ENCODE data around the gene TEX28.
"Not testable (repeated sequence)": the region's sequence is repeated elsewhere in the genome, so short reads cannot be mapped to it uniquely, and the experiment has no call there.

Gene TEX28

GRCh38 chrX:154310616-154311536, 16.0 kb upstream of the TEX28 start:
- no peak for DNase-seq (ENCODE audit: low read depth in 2 of 2, low spot score in 1 of 2)

DNA sequence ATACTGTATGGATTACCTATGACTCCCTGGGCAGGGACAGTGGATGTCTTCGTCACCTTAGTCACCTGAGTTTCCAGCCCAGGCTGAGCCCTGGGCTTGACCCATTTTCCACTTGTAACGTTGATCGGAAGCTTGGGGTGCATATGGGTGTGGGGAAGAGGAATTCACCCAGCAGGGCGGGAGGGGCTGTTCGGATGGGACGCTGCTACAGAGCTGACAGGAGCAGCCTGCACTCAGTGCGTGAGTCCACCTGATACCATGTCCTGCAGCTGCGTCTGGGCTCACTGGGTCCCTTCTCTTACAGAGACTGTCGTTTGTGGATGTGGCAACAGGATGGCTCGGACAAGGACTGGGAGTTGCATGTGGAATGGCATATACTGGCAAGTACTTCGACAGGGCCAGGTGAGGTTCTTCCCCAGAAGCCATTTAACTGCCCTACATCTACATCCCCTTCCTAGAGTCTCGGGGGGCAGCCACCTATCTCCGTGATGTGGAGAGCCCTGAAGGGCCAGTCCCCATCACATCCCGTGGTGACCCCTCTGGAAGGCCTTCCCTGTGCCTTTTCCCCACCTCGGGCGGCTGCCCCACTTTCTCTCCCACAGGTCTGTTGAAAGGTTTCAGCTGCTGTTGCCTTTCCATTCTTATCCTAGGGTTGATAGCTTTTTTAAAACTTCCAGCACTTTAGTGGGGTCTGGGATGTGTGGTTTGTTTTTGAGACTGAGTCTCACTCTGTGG, 14.3 kb upstream of the TEX28 start:
- DNase-seq (ENCODE audit: low read depth in 2 of 2, low spot score in 1 of 2) = no peak

DNA sequence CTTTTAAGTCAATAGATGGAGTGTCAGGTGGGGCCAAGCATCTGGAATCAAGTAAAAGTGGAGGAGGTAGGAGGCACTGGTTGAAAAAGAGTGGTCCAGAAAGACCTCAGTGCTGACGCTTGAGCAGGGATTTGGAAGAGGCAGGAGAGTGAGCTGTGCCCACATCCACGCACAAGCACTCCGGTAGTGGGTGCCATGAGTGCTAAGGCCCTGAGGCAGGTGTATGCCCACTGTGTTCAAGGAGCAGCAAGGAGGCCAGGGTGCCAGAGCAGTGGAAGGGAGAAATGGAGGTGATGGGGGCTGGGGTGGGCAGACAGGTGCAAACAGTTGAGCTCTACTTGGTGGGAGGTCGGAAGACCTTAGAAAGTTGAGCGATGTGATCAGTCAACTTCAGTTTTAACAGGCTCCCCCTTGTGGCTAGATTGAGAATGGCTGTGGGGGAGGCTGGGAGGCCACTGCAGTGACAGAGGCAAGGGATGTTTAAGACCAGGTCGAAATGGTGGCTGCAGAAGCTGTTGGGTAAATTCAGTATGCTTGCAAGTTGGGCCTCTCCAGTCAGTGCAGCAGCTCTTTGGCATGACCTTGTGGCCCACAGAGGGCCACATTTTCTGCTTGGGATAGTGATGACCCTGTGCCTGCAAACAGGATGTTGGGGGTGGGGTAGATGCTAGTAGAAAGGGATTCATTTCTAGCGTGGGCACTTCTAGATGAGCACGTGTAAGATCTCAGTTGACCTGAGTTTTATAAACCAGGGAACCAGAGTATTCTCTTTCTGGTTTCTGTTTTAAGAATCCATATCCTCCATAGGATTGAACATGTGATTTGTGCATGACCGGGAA, 13.4 kb upstream of the TEX28 start:
- DNase-seq (ENCODE audit: low read depth in 2 of 2, low spot score in 1 of 2) = peak; percentile 58 to 67

GRCh38 chrX:154307202-154307601, 12.3 kb upstream of the TEX28 start:
- DNase-seq (ENCODE audit: low read depth in 2 of 2, low spot score in 1 of 2) = no peak

GRCh38 chrX:154305541-154306205, 10.7 kb upstream of the TEX28 start:
- DNase-seq (ENCODE audit: low read depth in 2 of 2, low spot score in 1 of 2) = no peak

DNA sequence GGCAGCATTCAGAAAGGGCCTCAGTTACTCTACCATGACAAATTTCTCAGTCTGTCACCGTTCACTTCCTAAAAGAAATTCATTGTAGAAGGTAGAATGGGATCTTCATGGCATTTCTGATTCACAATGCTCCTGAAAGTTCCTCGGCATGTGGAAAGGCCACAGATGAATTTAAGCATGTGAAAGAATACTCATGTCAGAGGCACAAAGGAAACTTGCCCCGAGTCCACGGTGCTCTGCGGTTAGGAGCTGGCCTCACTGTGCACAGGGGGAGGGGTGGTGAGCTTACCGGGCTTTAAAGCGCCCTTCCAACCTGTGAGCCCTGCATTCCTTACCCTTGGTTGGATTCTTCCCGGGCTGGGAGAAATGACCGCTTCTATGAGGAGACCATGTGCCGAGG, 9.9 kb upstream of the TEX28 start:
- DNase-seq (ENCODE audit: low read depth in 2 of 2, low spot score in 1 of 2) = no peak

GRCh38 chrX:154303476-154303875, 8.6 kb upstream of the TEX28 start:
- no peak for DNase-seq (ENCODE audit: low read depth in 2 of 2, low spot score in 1 of 2)

- not testable (repeated sequence) for DNase-seq (ENCODE audit: low read depth in 2 of 2, low spot score in 1 of 2)
These were observed 8.1 kb upstream of the TEX28 start for GRCh38 chrX:154302998-154303397.

DNA sequence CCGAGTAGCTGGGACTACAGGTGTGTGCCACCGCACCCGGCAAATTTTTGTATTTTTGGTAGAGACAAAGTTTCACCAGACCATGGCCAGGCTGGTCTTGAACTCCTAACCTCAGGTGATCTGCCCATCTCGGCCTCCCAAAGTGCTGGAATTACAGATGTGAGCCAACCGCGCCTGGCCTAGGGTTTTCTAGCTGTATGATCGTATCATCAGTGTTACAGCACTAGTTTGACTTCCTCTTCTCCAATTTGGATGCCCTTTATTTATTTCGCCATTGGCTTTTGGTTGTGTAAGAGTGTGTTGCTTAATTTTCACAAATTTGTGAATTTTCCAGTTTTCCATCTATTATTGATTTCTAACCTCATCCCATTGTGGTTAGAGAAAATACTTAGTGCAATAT, 5.9 kb upstream of the TEX28 start:
- DNase-seq (ENCODE audit: low read depth in 2 of 2, low spot score in 1 of 2) = no peak

GRCh38 chrX:154298312-154298711, 3.4 kb upstream of the TEX28 start:
- DNase-seq (ENCODE audit: low read depth in 2 of 2, low spot score in 1 of 2) = no peak

DNA sequence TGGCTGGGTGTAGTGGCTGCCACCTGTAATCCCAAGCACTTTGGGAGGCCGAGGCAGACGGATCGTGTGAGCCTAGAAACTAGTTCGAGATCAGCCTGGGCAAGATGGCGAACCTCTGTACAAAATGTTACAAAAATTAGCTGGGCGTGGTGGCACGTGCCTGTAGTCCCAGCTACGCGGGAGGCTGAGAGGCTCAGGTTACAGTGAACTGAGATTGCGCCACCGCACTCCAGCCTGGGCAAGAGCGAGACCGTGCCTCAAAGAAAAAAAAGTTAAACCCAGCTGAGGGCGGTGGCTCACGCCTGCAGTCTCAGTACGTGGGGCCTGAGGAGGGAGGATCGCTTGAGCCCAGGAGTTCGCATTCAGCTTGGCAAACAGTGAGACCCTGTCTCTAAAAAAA, 1.8 kb upstream of the TEX28 start:
- no peak for DNase-seq (ENCODE audit: low read depth in 2 of 2, low spot score in 1 of 2)

DNA sequence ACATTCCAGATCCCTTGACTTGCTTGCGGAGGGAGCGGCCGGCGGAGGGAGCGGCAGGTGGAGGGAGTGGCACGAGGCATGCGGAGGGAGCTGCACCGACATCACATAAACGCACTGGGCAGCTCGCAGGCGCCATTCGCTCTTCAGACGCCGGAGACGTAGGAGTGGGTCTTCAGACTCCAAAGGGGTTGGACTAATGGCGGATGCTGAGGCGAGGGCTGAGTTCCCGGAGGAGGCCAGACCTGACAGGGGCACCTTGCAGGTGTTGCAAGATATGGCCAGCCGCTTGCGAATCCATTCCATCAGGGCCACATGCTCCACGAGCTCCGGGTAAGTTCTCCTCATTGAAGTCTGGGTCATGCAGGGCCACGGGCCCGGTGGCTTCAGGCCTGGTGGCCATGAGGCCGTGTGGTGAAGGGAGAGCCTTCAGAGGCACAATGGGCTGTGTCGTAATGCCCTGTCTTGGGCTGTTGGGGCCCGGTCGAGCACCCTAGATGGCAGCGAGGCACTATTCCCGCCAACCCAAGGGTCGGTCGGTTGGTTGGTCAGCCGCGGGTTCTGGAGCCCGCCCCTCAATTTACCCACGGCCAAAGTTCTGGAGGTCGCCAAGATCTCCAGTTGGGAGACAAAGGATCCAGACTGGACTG, 863 bp upstream of the TEX28 start, which contains the start of gene TKTL1:
TKTL1 (plus strand) TSS at position 132 of the 647 bp plus-strand sequence; CDS start at position 197, 65 bp downstream.
- DNase-seq (ENCODE audit: low read depth in 2 of 2, low spot score in 1 of 2) = no peak

DNA sequence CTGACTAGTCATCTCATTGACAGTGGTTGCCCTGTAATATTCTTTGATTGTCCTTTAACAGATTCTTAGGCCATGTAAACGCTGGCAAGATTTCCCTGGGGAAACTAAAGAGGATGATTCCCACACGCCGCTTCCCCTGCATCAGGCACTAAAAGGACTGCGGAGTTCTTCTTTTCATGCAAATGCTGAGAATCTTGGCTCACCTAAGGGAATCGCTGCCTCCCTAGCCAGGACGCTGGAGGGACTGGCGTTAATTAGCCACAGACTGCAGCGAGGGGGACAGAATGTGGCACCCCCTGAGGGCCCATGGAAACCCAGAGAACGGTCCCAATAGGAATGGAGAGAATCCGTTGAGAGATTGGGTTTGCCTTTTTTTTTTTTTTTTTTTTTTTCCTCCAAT, 8.5 kb downstream of the TEX28 start:
- not testable (repeated sequence) for DNase-seq (ENCODE audit: low read depth in 2 of 2, low spot score in 1 of 2)

- not testable (repeated sequence) for DNase-seq (ENCODE audit: low read depth in 2 of 2, low spot score in 1 of 2)
These were observed 10.2 kb downstream of the TEX28 start for GRCh38 chrX:154284489-154285338.

DNA sequence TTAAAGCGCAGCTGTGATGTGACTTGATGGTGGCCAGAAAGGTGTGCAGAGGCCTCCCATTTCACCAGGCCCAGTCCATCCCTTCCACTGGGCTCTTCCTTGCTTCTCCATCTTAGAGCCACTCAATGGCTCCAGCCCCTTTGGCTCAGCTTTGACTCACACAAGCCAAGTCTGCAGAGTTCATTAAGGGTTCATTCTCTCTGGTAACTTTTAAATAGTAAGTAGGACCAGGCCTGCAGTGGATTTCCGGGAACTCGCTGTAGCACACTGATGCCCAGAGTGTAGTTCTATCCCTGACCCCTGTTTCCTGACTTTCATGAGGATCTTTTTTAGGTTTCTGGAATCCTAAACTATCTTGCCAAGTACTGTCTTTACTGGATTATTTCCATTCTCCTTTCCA, 25.7 kb downstream of the TEX28 start:
- DNase-seq (ENCODE audit: low read depth in 2 of 2, low spot score in 1 of 2) = not testable (repeated sequence)

- not testable (repeated sequence) for DNase-seq (ENCODE audit: low read depth in 2 of 2, low spot score in 1 of 2)
These were observed 31.9 kb downstream of the TEX28 start for GRCh38 chrX:154263072-154263471.

GRCh38 chrX:154258711-154259110, 36.2 kb downstream of the TEX28 start:
- not testable (repeated sequence) for DNase-seq (ENCODE audit: low read depth in 2 of 2, low spot score in 1 of 2)

- not testable (repeated sequence) for DNase-seq (ENCODE audit: low read depth in 2 of 2, low spot score in 1 of 2)
These were observed 37.6 kb downstream of the TEX28 start, which contains the start of gene OPN1MW3 for GRCh38 chrX:154257282-154257681. Gene OPN1MW3 (plus strand): TSS chrX:154257582. CDS start chrX:154257620, 38 bp downstream.

DNA sequence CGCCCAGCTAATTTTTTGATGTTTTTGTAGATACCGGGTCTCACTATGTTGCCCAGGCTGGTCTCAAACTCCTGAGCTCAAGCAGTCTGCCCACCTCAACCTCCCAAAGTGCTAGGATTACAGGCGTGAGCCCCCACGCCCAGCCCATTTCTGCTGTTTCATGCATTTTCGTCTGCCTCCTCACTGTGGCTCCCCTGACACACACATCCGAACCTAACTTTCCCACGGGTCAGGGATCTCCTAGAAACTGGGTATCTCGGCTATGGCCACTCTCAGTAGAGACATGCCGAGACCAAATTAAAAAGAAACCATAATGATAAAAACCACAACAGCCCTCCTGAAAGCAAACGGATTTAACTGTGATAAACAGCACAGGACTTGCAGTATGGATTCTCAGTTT, 46.8 kb downstream of the TEX28 start:
- not testable (repeated sequence) for DNase-seq (ENCODE audit: low read depth in 2 of 2, low spot score in 1 of 2)

Measured in stimulated activated CD8-positive, alpha-beta memory T cell treated with anti-CD3 and anti-CD28 coated beads, Interleukin-4, amount 100 ng/mL, for 1 hour (primary cell).